Measurements from ENCODE around the gene MYBPHL.

The MYBPHL gene

DNA sequence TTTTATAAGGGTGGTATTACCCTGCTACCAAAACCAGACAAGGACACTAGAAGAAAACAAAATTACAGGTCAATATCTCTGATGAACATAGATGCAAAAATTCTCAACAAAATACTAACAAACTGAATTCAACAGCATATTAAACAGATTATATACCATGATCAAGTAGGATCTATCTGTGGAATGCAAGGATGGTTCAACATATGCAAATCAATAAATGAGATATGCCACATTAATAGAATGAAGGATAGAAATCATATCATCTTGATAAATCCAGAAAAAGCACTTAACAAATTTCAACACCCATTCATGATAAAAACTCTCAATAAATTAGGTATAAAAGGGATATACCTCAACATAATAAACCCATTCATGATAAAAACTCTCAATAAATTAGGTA is 24.3 kb upstream of the MYBPHL start:
- no peaks in the 10 kb centered on the region for H3K27me3 ChIP-seq (ENCODE audit: control insufficient read depth, insufficient read depth, low read length)
- H3K4me3 ChIP-seq (ENCODE audit: low read depth, low read length): no peak overlapping the region
- peaks cover 8% of the 10 kb centered on the region; the same call in 1 of the 2 replicates for H3K9me3 ChIP-seq (ENCODE audit: control insufficient read depth, insufficient read depth, low read depth, low read length)
- H3K36me3 ChIP-seq (ENCODE audit: control insufficient read depth, insufficient read depth, low read length): peaks cover 65% of the 10 kb centered on the region
- no peaks in the 10 kb centered on the region for H3K4me1 ChIP-seq (ENCODE audit: control insufficient read depth, insufficient read depth, low read length)
- no peak overlapping the region for H3K27ac ChIP-seq (ENCODE audit: low read depth, low read length)
- H3K9ac ChIP-seq (ENCODE audit: low read length): no peak overlapping the region

DNA sequence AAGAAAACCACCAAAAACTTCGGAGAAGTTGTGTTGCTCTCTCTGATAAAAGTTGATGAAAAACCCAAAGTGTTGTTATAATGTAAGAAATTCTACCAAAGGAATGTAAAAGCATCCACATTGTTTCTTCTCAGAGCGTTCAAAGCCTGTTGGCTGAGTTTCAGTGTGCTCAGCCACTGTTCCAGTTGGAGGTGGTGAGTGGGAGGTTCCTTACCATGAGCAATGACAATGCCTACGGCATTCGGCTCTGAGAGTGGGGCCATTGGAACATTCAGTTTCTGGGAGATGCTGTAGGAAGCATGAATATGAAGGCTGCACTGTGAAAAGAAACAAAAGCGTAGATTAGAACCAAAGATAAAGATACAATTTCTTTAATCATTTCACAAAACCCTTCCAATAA is 20.5 kb upstream of the MYBPHL start:
- Histone ChIP-seq H3K9ac (ENCODE audit: low read length) (no peak overlapping the region), H3K27me3 (ENCODE audit: control insufficient read depth, insufficient read depth, low read length) (no peaks in the 10 kb centered on the region), H3K4me1 (ENCODE audit: control insufficient read depth, insufficient read depth, low read length) (no peaks in the 10 kb centered on the region), H3K27ac (ENCODE audit: low read depth, low read length) (no peak overlapping the region), H3K36me3 (ENCODE audit: control insufficient read depth, insufficient read depth, low read length) (peaks cover 55% of the 10 kb centered on the region), H3K9me3 (ENCODE audit: control insufficient read depth, insufficient read depth, low read depth, low read length) (peaks cover 8% of the 10 kb centered on the region; the same call in 1 of the 2 replicates), H3K4me3 (ENCODE audit: low read depth, low read length) (no peak overlapping the region)

DNA sequence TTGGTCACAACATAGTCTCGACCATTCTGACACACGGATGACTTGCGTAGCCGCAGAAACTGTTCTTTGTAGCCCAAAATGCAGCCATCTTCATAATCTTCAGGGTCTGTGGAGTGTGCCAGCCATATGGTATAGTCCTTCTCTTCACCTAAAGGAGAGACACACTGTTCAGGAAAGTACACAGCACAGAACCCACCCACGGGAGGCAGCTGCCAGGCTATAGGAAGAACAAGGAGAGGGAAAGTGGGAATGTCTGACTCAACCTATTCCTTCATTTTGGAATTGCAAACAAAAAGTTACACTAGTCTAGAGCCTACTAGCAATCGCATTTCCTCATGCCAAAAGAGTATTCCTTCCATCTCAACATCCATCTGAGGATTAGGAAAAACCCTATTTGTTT is 16.2 kb upstream of the MYBPHL start:
- H3K27ac ChIP-seq (ENCODE audit: low read depth, low read length): no peak overlapping the region
- H3K36me3 ChIP-seq (ENCODE audit: control insufficient read depth, insufficient read depth, low read length): peaks cover 65% of the 10 kb centered on the region

GRCh38 chr1:109319114-109319513 is 12.3 kb upstream of the MYBPHL start:
- Histone ChIP-seq H3K27me3 (ENCODE audit: control insufficient read depth, insufficient read depth, low read length) (no peaks in the 10 kb centered on the region), H3K9me3 (ENCODE audit: control insufficient read depth, insufficient read depth, low read depth, low read length) (no peaks in the 10 kb centered on the region), H3K4me3 (ENCODE audit: low read depth, low read length) (no peak overlapping the region), H3K9ac (ENCODE audit: low read length) (no peak overlapping the region), H3K27ac (ENCODE audit: low read depth, low read length) (no peak overlapping the region), H3K36me3 (ENCODE audit: control insufficient read depth, insufficient read depth, low read length) (peaks cover 68% of the 10 kb centered on the region), H3K4me1 (ENCODE audit: control insufficient read depth, insufficient read depth, low read length) (peaks cover 7% of the 10 kb centered on the region)

More for the DNA sequence above, 16.2 kb upstream of the MYBPHL start:
- H3K4me3 ChIP-seq (ENCODE audit: low read depth, low read length): no peak overlapping the region
- H3K9me3 ChIP-seq (ENCODE audit: control insufficient read depth, insufficient read depth, low read depth, low read length): no peaks in the 10 kb centered on the region
- H3K27me3 ChIP-seq (ENCODE audit: control insufficient read depth, insufficient read depth, low read length): no peaks in the 10 kb centered on the region
- peaks cover 7% of the 10 kb centered on the region for H3K4me1 ChIP-seq (ENCODE audit: control insufficient read depth, insufficient read depth, low read length)
- no peak overlapping the region for H3K9ac ChIP-seq (ENCODE audit: low read length)

- Histone ChIP-seq H3K9me3 (ENCODE audit: control insufficient read depth, insufficient read depth, low read depth, low read length) (no peaks in the 10 kb centered on the region), H3K27me3 (ENCODE audit: control insufficient read depth, insufficient read depth, low read length) (no peaks in the 10 kb centered on the region), H3K4me1 (ENCODE audit: control insufficient read depth, insufficient read depth, low read length) (peaks cover 7% of the 10 kb centered on the region), H3K4me3 (ENCODE audit: low read depth, low read length) (no peak overlapping the region), H3K27ac (ENCODE audit: low read depth, low read length) (no peak overlapping the region), H3K36me3 (ENCODE audit: control insufficient read depth, insufficient read depth, low read length) (peaks cover 60% of the 10 kb centered on the region), H3K9ac (ENCODE audit: low read length) (no peak overlapping the region)
Measured at GRCh38 chr1:109316506-109316905, 9.7 kb upstream of the MYBPHL start.

- Histone ChIP-seq H3K36me3 (ENCODE audit: control insufficient read depth, insufficient read depth, low read length) (peaks cover 51% of the 10 kb centered on the region), H3K9ac (ENCODE audit: low read length) (no peak overlapping the region)
Measured at GRCh38 chr1:109315288-109315687, 8.5 kb upstream of the MYBPHL start.

GRCh38 chr1:109314795-109315194 is 8.0 kb upstream of the MYBPHL start:
- peaks cover 7% of the 10 kb centered on the region for H3K4me1 ChIP-seq (ENCODE audit: control insufficient read depth, insufficient read depth, low read length)
- no peaks in the 10 kb centered on the region for H3K27me3 ChIP-seq (ENCODE audit: control insufficient read depth, insufficient read depth, low read length)
- no peak overlapping the region for H3K27ac ChIP-seq (ENCODE audit: low read depth, low read length)
- peaks cover 48% of the 10 kb centered on the region for H3K36me3 ChIP-seq (ENCODE audit: control insufficient read depth, insufficient read depth, low read length)
- H3K9me3 ChIP-seq (ENCODE audit: control insufficient read depth, insufficient read depth, low read depth, low read length): no peaks in the 10 kb centered on the region
- no peak overlapping the region for H3K9ac ChIP-seq (ENCODE audit: low read length)
- no peak overlapping the region for H3K4me3 ChIP-seq (ENCODE audit: low read depth, low read length)

More at GRCh38 chr1:109315288-109315687, 8.5 kb upstream of the MYBPHL start:
- H3K9me3 ChIP-seq (ENCODE audit: control insufficient read depth, insufficient read depth, low read depth, low read length): no peaks in the 10 kb centered on the region
- H3K4me1 ChIP-seq (ENCODE audit: control insufficient read depth, insufficient read depth, low read length): peaks cover 7% of the 10 kb centered on the region
- H3K27me3 ChIP-seq (ENCODE audit: control insufficient read depth, insufficient read depth, low read length): no peaks in the 10 kb centered on the region
- H3K27ac ChIP-seq (ENCODE audit: low read depth, low read length): no peak overlapping the region
- no peak overlapping the region for H3K4me3 ChIP-seq (ENCODE audit: low read depth, low read length)

- Histone ChIP-seq H3K4me1 (ENCODE audit: control insufficient read depth, insufficient read depth, low read length) (no peaks in the 10 kb centered on the region), H3K9ac (ENCODE audit: low read length) (no peak overlapping the region), H3K9me3 (ENCODE audit: control insufficient read depth, insufficient read depth, low read depth, low read length) (no peaks in the 10 kb centered on the region), H3K36me3 (ENCODE audit: control insufficient read depth, insufficient read depth, low read length) (peaks cover 37% of the 10 kb centered on the region), H3K27me3 (ENCODE audit: control insufficient read depth, insufficient read depth, low read length) (no peaks in the 10 kb centered on the region), H3K27ac (ENCODE audit: low read depth, low read length) (no peak overlapping the region), H3K4me3 (ENCODE audit: low read depth, low read length) (no peak overlapping the region)
Measured at GRCh38 chr1:109312978-109313775, 6.4 kb upstream of the MYBPHL start.

- H3K9me3 ChIP-seq (ENCODE audit: control insufficient read depth, insufficient read depth, low read depth, low read length): no peaks in the 10 kb centered on the region
- H3K4me1 ChIP-seq (ENCODE audit: control insufficient read depth, insufficient read depth, low read length): peaks cover 6% of the 10 kb centered on the region
- H3K27me3 ChIP-seq (ENCODE audit: control insufficient read depth, insufficient read depth, low read length): no peaks in the 10 kb centered on the region
- H3K9ac ChIP-seq (ENCODE audit: low read length): no peak overlapping the region
- peaks cover 30% of the 10 kb centered on the region for H3K36me3 ChIP-seq (ENCODE audit: control insufficient read depth, insufficient read depth, low read length)
- H3K27ac ChIP-seq (ENCODE audit: low read depth, low read length): no peak overlapping the region
- no peak overlapping the region for H3K4me3 ChIP-seq (ENCODE audit: low read depth, low read length)
Measured at GRCh38 chr1:109312246-109312645, 5.4 kb upstream of the MYBPHL start.

GRCh38 chr1:109309347-109309746 is 2.5 kb upstream of the MYBPHL start:
- no peaks in the 10 kb centered on the region for H3K9me3 ChIP-seq (ENCODE audit: control insufficient read depth, insufficient read depth, low read depth, low read length)
- peaks cover 22% of the 10 kb centered on the region for H3K4me1 ChIP-seq (ENCODE audit: control insufficient read depth, insufficient read depth, low read length)
- H3K4me3 ChIP-seq (ENCODE audit: low read depth, low read length): no peak overlapping the region
- no peaks in the 10 kb centered on the region for H3K27me3 ChIP-seq (ENCODE audit: control insufficient read depth, insufficient read depth, low read length)
- H3K9ac ChIP-seq (ENCODE audit: low read length): no peak overlapping the region
- peaks cover 17% of the 10 kb centered on the region for H3K36me3 ChIP-seq (ENCODE audit: control insufficient read depth, insufficient read depth, low read length)
- no peak overlapping the region for H3K27ac ChIP-seq (ENCODE audit: low read depth, low read length)

GRCh38 chr1:109307274-109308021 is 637 bp upstream of the MYBPHL start:
- Histone ChIP-seq H3K36me3 (ENCODE audit: control insufficient read depth, insufficient read depth, low read length) (peaks cover 2% of the 10 kb centered on the region; the same call in 1 of the 2 replicates), H3K9ac (ENCODE audit: low read length) (no peak overlapping the region), H3K4me3 (ENCODE audit: low read depth, low read length) (no peak overlapping the region), H3K27ac (ENCODE audit: low read depth, low read length) (no peak overlapping the region), H3K4me1 (ENCODE audit: control insufficient read depth, insufficient read depth, low read length) (peaks cover 22% of the 10 kb centered on the region), H3K27me3 (ENCODE audit: control insufficient read depth, insufficient read depth, low read length) (no peaks in the 10 kb centered on the region), H3K9me3 (ENCODE audit: control insufficient read depth, insufficient read depth, low read depth, low read length) (no peaks in the 10 kb centered on the region)
